ENCODE results near the gene SP140L. TPM values are rescaled to one million over a fixed set of nuclear protein-coding genes. Genes with fewer than 3 reads are reported as not detected.

The SP140L gene
- total RNA-seq, 4 donors from 2014 or later, result 22.1 to 53.6 (median 35.7) TPM

- Histone ChIP-seq H3K9me3 (no peaks in the 10 kb centered on the region), H3K36me3 (no peaks in the 10 kb centered on the region), H3K4me3 (no peak overlapping the region), H3K27ac (no peak overlapping the region), H3K4me1 (peaks cover 0 to 11% (median 7%) of the 10 kb centered on the region in 4 donors), H3K27me3 (no peaks in the 10 kb centered on the region)
- TF ChIP-seq CTCF (IDR thresholded peaks at IDR 0.05) (no peak), POLR2A (IDR thresholded peaks at IDR 0.05) (no peak)
- no peak for DNase-seq
These were observed 83.3 kb downstream of the SP140L start for GRCh38 chr2:230410263-230410662.

GRCh38 chr2:230410861-230411569 lies 84.0 kb downstream of the SP140L start:
- Histone ChIP-seq H3K4me3 (peak overlapping the region; percentile 64 to 82 (median 78)), H3K9me3 (no peaks in the 10 kb centered on the region), H3K4me1 (peaks cover 0 to 15% (median 9%) of the 10 kb centered on the region in 4 donors), H3K27ac (peak overlapping the region; percentile 89 to 96 (median 91)), H3K36me3 (no peaks in the 10 kb centered on the region), H3K27me3 (no peaks in the 10 kb centered on the region)
- TF ChIP-seq POLR2A (IDR thresholded peaks at IDR 0.05) (no peak), CTCF (IDR thresholded peaks at IDR 0.05) (no peak)
- DNase-seq, result no peak

- peak overlapping the region; percentile 64 to 82 (median 78) for H3K4me3 ChIP-seq
- H3K36me3 ChIP-seq, result no peaks in the 10 kb centered on the region
- no peaks in the 10 kb centered on the region for H3K9me3 ChIP-seq
- H3K27ac ChIP-seq, result peak overlapping the region; percentile 89 to 96 (median 91)
- H3K27me3 ChIP-seq, result no peaks in the 10 kb centered on the region
- DNase-seq, result peak; percentile 56 to 85 (median 84)
- peaks cover 0 to 15% (median 9%) of the 10 kb centered on the region in 4 donors for H3K4me1 ChIP-seq
- TF ChIP-seq CTCF (IDR thresholded peaks at IDR 0.05) (no peak), POLR2A (IDR thresholded peaks at IDR 0.05) (peak; percentile 48 to 58)
These were observed 84.8 kb downstream of the SP140L start for GRCh38 chr2:230411570-230412370.

GRCh38 chr2:230412371-230412711 lies 85.3 kb downstream of the SP140L start:
- TF ChIP-seq POLR2A (IDR thresholded peaks at IDR 0.05) (no peak), CTCF (IDR thresholded peaks at IDR 0.05) (no peak)
- H3K27ac ChIP-seq, result peak overlapping the region; percentile 89 to 96 (median 91)
- no peaks in the 10 kb centered on the region for H3K9me3 ChIP-seq
- H3K36me3 ChIP-seq, result no peaks in the 10 kb centered on the region
- H3K4me3 ChIP-seq, result peak overlapping the region; percentile 64 to 82 (median 78)
- H3K27me3 ChIP-seq, result no peaks in the 10 kb centered on the region
- DNase-seq, result no peak
- peaks cover 0 to 15% (median 9%) of the 10 kb centered on the region in 4 donors for H3K4me1 ChIP-seq

GRCh38 chr2:230412846-230413245 lies 85.9 kb downstream of the SP140L start:
- H3K27ac ChIP-seq, result peak overlapping the region in 1 of 4 donors; percentile 89
- TF ChIP-seq CTCF (IDR thresholded peaks at IDR 0.05) (no peak), POLR2A (IDR thresholded peaks at IDR 0.05) (no peak)
- no peaks in the 10 kb centered on the region for H3K27me3 ChIP-seq
- H3K36me3 ChIP-seq, result no peaks in the 10 kb centered on the region
- no peaks in the 10 kb centered on the region for H3K9me3 ChIP-seq
- no peak overlapping the region for H3K4me3 ChIP-seq
- DNase-seq, result no peak
- peaks cover 0 to 15% (median 9%) of the 10 kb centered on the region in 4 donors for H3K4me1 ChIP-seq
